NCI-H2196 (cell line): ENCODE measurements around the gene PEX7.
A peak's percentile ranks its signal among the peaks of the same experiment; 100 is the strongest.
"Not testable (repeated sequence)": the region's sequence is repeated elsewhere in the genome, so short reads cannot be mapped to it uniquely, and the experiment has no call there.

ENCODE experiments used
- DNase-seq: peaks from one replicate; lab custom pipeline; 2025; ENCODE audit not compliant: unreplicated experiment; lab: John Stamatoyannopoulos, UW

Gene PEX7

GRCh38 chr6:136947037-136947436, 124.6 kb downstream of the PEX7 start:
- no peak for DNase-seq

DNA sequence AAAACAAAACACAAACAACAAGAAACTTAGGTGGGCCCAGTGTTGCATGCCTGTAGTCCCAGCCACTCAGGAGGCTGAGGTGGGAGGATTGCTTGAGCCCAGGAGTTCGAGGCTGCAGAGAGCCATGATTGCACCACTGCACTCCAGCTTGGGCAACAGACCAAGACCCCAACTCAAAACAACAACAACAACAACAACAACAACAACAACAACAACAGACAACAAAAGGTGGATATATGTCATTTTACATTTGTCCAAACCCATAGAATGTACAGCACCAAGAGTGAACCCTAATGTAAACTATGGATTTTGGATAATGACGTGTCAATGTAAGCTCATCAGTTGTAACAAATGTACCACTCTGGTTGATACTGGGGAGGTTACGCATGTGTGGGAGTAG, 127.6 kb downstream of the PEX7 start:
- not testable (repeated sequence) for DNase-seq

GRCh38 chr6:136950436-136951126, 128.2 kb downstream of the PEX7 start:
- DNase-seq, result no peak

GRCh38 chr6:136952714-136953260, 130.4 kb downstream of the PEX7 start:
- peak; percentile 23 for DNase-seq

DNA sequence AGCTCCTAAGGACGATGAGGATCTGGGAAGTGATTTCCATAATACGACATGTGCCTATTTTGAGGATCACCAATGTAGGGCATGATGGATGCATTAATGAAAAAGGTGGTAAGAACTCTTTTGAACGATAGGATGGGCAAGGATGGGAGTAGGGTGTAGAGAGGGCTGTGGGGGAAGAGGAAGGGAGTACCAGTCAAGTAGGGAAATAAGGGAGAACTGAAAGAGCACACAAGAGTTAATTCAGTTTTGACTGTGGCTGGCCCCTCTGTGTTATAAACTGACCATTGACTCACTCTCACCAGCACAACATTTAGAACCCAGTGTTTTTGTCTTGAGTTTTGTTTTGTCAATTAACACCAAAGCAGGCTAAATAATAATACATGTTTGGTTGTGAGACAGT, 132.7 kb downstream of the PEX7 start:
- no peak for DNase-seq

GRCh38 chr6:136956590-136957544, 134.5 kb downstream of the PEX7 start:
- peak; percentile 32 for DNase-seq

DNA sequence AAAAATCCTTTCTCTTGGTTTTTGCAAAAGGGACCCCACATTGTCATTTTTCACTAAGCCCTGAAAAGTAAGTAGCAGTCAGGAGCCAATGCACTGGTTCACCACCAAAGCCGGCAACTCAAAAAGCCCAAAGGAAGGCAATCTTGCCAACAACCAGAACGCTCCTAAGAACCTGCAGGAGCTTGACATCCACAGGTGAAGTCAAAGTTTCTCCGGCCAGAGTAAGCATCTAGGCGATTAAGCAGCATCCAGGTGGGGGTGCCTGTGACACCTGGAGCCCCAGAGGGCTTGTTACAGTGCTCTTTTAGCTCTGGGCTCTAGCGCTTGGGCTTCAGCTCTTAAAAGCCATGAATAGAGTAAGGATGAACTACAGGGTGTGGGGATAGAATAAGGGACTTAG, 135.8 kb downstream of the PEX7 start:
- DNase-seq, result no peak

DNA sequence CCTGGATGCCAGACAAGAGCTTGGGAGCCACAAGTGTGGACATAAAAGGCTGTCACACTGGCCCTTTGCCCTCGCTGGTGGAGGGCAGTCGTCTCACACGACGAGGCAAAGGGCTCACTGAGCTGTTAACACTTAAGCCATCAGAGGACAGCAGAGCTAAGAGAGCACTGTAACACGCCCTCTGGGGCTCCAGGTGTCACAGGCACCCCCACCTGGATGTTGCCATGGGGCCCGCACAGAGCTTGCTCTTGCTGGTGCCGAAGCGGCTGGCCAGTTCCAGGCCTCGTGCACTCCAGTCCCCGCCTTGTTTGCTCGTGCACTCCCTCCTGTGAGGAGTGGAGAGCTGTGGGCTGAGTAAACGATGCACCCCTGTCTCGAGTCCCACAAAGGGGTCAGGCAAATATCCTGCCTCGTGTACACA, 137.1 kb downstream of the PEX7 start:
- peak; percentile 84 for DNase-seq

DNA sequence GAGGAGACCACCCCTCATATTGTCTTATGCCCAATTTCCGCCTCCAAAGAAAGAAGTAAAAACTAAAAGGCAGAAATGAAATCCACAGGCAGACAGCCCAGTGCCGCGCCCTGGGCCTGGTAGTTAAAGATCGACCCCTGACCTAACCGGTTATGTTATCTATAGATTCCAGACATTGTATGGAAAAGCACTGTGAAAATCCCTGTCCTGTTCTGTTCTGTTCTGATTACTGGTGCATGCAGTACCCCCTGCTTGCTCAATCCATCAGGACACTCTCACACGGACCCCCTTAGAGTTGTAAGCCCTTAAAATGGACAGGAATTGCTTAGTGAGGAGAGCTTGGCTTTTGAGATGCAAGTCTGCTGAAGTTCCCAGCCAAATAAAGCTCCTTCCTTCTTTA, 137.5 kb downstream of the PEX7 start:
- DNase-seq, result not testable (repeated sequence)

DNA sequence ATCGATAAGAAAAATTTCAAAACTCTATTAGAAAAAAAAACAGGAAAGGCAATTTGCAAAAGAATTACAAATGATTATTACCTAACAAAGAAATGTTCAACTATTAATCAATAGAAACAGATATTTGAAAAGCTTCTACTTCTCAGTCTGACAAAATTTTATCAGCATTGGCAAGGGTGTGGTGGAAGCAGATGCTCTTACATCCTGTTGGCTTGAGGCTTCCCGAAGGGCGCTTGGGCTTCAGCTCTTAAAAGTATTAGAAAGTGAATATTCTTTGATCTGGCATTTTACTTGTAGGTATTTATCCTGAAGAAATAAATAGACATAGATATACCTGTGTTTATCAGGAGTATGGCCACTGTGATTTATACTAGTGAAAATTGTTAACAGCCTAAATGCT, 138.4 kb downstream of the PEX7 start:
- no peak for DNase-seq

GRCh38 chr6:136961848-136962247, 139.5 kb downstream of the PEX7 start:
- DNase-seq, result no peak

DNA sequence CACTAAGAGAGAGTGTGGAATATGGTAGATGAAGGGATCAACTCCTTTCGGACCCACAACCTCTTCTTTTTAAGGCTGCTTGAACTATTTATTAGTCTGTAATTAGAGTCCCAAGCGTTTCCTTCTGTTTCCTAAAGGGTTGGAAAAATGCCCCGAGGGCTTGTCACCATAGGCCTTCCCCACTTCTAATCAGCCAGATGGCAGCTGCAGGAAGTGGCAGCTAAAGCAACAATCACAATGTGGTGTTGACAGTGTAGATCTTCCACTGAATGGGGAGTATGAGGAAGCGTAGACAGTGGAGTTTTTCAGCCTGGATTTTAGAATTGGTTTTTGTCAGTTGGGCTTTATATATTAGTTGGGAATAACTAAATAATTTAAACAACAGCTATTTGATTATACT, 140.3 kb downstream of the PEX7 start:
- peak; percentile 83 for DNase-seq

GRCh38 chr6:136963259-136963658, 140.9 kb downstream of the PEX7 start:
- DNase-seq, result no peak
